BLaER1 (cell line): ENCODE results near the gene CRHR2.

Source experiments
- H3K27ac ChIP-seq: shearing (Covaris generic); formaldehyde crosslinking; 2 replicates; pipeline ENCODE4 v1.8.1; 2022
- H3K27me3 ChIP-seq: shearing (Covaris generic); formaldehyde crosslinking; 2 replicates; pipeline ENCODE4 v1.8.1; 2022
- H3K36me3 ChIP-seq: shearing (Covaris generic); formaldehyde crosslinking; 2 replicates; pipeline ENCODE4 v1.8.1; 2022
- H3K4me1 ChIP-seq: shearing (Covaris generic); formaldehyde crosslinking; 2 replicates; pipeline ENCODE4 v1.8.1; 2022
- H3K4me2 ChIP-seq: shearing (Covaris generic); formaldehyde crosslinking; 2 replicates; pipeline ENCODE4 v1.8.1; 2022
- H3K4me3 ChIP-seq: shearing (Covaris generic); formaldehyde crosslinking; 2 replicates; pipeline ENCODE4 v1.8.1; 2022
- H3K9ac ChIP-seq: shearing (Covaris generic); formaldehyde crosslinking; 2 replicates; pipeline ENCODE4 v1.8.1; 2022
- H3K9me3 ChIP-seq: shearing (Covaris generic); formaldehyde crosslinking; 2 replicates; pipeline ENCODE4 v1.8.1; 2022
- H4K20me1 ChIP-seq: shearing (Covaris generic); formaldehyde crosslinking; 2 replicates; pipeline ENCODE4 v1.8.1; 2022
- Cebpa-rat ChIP-seq: shearing (Covaris generic); IDR thresholded peaks from 2 replicates; pipeline ENCODE4 v1.8.1; 2022

The CRHR2 gene

DNA sequence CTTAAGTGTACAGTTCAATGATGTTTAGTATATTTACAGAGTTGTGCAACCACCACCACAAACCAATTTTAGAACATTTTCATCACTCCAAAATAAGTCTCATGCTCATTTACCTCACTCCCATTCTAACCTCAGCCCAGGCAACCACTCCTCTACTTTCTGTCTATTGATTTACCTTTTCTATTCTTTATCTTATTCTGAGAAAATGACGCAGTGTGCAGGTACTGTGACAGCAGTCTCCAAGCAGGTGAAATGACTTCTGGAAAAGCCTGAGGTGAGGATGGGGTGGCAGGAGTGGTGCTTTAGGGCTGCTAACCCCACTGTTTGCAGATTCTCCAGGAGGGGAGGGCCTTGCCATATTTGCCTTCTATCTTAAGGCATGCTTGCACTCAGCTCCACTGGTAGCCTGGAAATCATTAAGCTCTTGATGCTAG, 48.0 kb downstream of the CRHR2 start:
- no peaks in the 10 kb centered on the region for H3K27me3 ChIP-seq
- H4K20me1 ChIP-seq, result peaks cover 59% of the 10 kb centered on the region
- H3K9me3 ChIP-seq, result peaks cover 16% of the 10 kb centered on the region
- no peak overlapping the region for H3K27ac ChIP-seq
- H3K4me1 ChIP-seq, result no peaks in the 10 kb centered on the region
- no peak overlapping the region for H3K4me3 ChIP-seq
- H3K36me3 ChIP-seq, result peaks cover 70% of the 10 kb centered on the region
- TF ChIP-seq Cebpa-rat, result no peak
- no peak overlapping the region for H3K9ac ChIP-seq
- no peak overlapping the region for H3K4me2 ChIP-seq

DNA sequence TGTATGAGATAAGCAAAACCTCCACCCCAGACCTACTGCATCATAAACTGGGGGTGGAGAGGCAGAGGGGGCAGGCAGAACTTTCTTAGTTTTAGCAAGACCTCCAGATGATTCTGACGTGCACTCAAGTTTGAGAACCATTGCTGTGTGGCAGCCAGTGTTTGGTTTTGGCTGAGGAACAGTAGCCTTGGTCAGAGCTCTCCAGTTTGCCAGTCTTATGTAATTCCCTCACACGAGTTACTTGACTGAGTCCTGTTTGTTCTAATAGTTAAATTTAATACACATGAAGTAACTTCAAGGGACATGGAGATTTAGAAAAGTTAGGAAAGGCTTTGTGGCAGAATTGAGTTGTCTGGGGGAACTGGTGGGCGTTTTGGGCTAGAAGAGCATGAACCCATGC, 49.0 kb downstream of the CRHR2 start:
- no peak for TF ChIP-seq Cebpa-rat
- H4K20me1 ChIP-seq, result peaks cover 65% of the 10 kb centered on the region
- peaks cover 79% of the 10 kb centered on the region for H3K36me3 ChIP-seq
- H3K9ac ChIP-seq, result no peak overlapping the region
- no peaks in the 10 kb centered on the region for H3K4me1 ChIP-seq
- H3K4me3 ChIP-seq, result no peak overlapping the region
- H3K27me3 ChIP-seq, result no peaks in the 10 kb centered on the region
- no peak overlapping the region for H3K4me2 ChIP-seq
- no peak overlapping the region for H3K27ac ChIP-seq
- H3K9me3 ChIP-seq, result peaks cover 16% of the 10 kb centered on the region

DNA sequence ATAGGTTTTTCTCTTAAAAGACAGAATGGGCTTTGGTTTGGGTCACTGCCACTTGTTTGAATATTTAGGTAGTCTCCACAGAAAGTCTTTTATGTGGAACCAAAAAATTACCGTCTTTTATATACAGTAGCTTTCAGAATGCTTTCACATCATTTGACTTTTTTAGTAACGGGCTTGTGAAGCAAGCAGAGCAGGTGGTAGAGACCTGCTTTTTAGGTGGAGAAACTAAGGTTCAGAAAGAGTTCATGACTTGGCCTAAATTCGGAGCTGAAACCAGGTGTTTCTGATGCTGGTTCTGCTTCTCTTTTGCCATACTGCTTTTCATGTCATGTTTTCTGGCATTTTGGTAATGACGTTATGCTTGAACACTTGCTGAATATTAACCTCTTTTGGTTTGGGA, 51.3 kb downstream of the CRHR2 start:
- H3K27me3 ChIP-seq, result no peaks in the 10 kb centered on the region
- H3K9ac ChIP-seq, result no peak overlapping the region
- peaks cover 13% of the 10 kb centered on the region for H3K9me3 ChIP-seq
- peaks cover 100% of the 10 kb centered on the region for H3K36me3 ChIP-seq
- peaks cover 77% of the 10 kb centered on the region for H4K20me1 ChIP-seq
- H3K27ac ChIP-seq, result no peak overlapping the region
- no peak overlapping the region for H3K4me3 ChIP-seq
- no peak overlapping the region for H3K4me2 ChIP-seq
- no peaks in the 10 kb centered on the region for H3K4me1 ChIP-seq
- TF ChIP-seq Cebpa-rat, result no peak

DNA sequence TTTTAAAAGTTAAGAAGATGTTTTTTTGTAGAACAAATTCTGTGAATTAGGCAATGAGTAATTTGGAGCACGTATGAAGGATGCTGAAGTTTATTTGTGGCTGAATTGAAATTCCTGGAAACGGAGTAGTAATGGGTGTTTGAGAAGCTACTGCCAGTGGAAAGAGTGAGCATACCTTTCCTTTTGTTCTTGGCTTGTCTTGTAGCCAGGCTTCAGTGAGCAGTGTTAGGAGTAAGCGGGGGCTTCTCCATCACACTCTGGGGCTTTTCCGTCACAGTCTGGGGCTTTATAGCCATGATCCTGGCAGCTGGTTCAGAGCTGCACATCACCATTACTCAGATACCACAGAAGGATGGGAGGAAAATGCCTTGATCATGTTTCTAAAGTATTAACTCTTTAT, 55.2 kb downstream of the CRHR2 start:
- TF ChIP-seq Cebpa-rat, result no peak
- H3K9me3 ChIP-seq, result no peaks in the 10 kb centered on the region
- peaks cover 57% of the 10 kb centered on the region for H4K20me1 ChIP-seq
- H3K27ac ChIP-seq, result no peak overlapping the region
- H3K4me1 ChIP-seq, result no peaks in the 10 kb centered on the region
- H3K36me3 ChIP-seq, result peaks cover 99% of the 10 kb centered on the region
- H3K4me2 ChIP-seq, result no peak overlapping the region
- H3K9ac ChIP-seq, result no peak overlapping the region
- H3K27me3 ChIP-seq, result no peaks in the 10 kb centered on the region
- H3K4me3 ChIP-seq, result no peak overlapping the region

DNA sequence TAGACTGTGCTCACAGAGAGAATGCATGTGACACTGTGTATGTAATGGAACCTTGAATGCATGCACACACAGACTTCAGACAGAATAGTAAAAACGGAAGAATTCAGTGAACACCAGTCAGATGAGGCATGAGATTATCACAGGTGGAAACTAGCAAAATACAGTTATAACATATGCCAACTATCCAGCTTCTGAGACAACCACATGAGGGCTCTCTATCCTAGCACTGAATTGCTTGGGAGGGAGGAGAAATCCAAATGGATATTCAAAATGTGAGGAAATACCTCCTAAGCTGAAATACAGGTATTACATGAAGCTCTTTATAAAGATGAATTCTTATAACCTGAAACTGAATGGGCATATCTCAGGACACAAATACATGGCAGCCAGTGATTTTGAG, 57.0 kb downstream of the CRHR2 start:
- TF ChIP-seq Cebpa-rat, result no peak
- Histone ChIP-seq H3K9me3 (no peaks in the 10 kb centered on the region), H3K4me1 (no peaks in the 10 kb centered on the region), H3K4me3 (no peak overlapping the region), H3K27me3 (no peaks in the 10 kb centered on the region), H3K9ac (no peak overlapping the region), H3K4me2 (no peak overlapping the region), H4K20me1 (peaks cover 48% of the 10 kb centered on the region), H3K27ac (no peak overlapping the region), H3K36me3 (peaks cover 99% of the 10 kb centered on the region)

DNA sequence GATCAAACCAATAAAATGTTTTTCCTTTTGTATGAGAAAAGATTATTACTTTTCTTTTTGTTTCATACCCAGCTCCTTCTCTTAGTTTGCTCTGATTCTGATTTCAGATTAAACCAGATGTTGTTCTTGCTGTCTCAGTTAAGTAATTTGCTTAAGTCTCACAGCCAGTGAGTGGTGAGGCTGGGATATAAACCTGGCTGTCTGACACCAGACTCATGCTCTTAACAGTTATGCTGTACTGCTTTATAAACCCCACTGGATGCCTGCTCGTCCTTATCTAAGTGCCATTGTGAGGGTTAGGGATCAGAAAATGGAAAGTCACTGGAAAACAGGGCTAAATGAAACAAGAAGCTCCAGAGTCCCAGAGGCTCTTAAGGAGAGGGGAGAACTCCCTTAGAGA, 63.3 kb downstream of the CRHR2 start:
- no peak for TF ChIP-seq Cebpa-rat
- H3K9ac ChIP-seq, result no peak overlapping the region
- no peak overlapping the region for H3K4me2 ChIP-seq
- H3K4me1 ChIP-seq, result no peaks in the 10 kb centered on the region
- no peak overlapping the region for H3K27ac ChIP-seq
- no peaks in the 10 kb centered on the region for H3K27me3 ChIP-seq
- no peak overlapping the region for H3K4me3 ChIP-seq
- H3K36me3 ChIP-seq, result peaks cover 97% of the 10 kb centered on the region
- no peaks in the 10 kb centered on the region for H3K9me3 ChIP-seq
- H4K20me1 ChIP-seq, result peaks cover 72% of the 10 kb centered on the region

DNA sequence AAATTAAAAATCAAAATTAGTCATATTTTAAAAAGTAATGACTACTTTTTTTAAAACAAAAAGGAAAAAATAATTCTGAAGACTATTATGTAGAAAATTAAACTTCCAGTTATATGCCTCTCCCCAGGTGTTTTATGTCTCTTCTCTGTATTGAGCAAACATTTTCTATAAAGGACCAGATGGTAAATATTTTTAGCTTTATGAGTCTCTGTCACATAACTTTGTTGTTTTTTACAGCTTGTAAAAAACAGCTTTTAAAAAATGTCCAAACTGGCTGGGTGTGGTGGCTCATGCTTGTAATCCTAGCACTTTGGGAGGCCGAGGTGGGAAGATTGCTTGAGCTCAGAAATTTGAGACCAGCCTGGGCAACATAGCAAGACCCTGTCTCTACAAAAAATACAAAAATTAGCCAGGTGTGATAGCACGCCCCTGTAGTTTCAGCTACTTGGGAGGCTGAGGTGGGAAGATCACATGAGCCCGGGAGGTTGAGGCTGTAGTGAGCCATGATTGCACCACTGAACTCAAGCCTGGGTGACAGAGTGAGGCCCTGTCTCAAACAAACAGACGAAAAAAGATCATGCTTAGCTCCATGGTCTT, 64.1 kb downstream of the CRHR2 start:
- Histone ChIP-seq H4K20me1 (peaks cover 80% of the 10 kb centered on the region), H3K4me1 (no peaks in the 10 kb centered on the region), H3K4me2 (no peak overlapping the region), H3K9me3 (no peaks in the 10 kb centered on the region), H3K4me3 (no peak overlapping the region), H3K27me3 (no peaks in the 10 kb centered on the region), H3K9ac (no peak overlapping the region), H3K27ac (no peak overlapping the region), H3K36me3 (peaks cover 97% of the 10 kb centered on the region)
- no peak for TF ChIP-seq Cebpa-rat

DNA sequence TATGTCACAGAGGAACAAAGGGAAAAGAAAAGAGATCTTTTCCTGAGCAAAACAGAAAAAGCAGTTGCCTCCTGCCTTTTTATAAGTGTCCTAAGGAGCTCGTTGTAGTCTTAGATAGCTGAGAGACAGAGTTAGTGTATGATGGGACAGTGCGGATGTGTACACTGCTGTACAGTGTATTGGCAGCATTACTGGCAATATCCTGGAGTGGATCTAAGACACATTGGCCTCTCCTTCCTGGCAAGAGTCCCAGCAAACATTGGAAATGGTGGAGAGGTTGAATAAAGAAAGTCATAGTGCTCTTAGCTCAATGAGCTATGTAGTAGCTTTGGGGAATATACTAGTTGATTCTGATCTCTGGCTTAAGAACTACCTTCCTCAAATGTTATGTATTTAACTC, 64.9 kb downstream of the CRHR2 start:
- no peak overlapping the region for H3K4me3 ChIP-seq
- no peaks in the 10 kb centered on the region for H3K27me3 ChIP-seq
- TF ChIP-seq Cebpa-rat, result no peak
- peaks cover 96% of the 10 kb centered on the region for H3K36me3 ChIP-seq
- H3K4me1 ChIP-seq, result no peaks in the 10 kb centered on the region
- no peak overlapping the region for H3K27ac ChIP-seq
- no peak overlapping the region for H3K9ac ChIP-seq
- H3K4me2 ChIP-seq, result no peak overlapping the region
- H3K9me3 ChIP-seq, result no peaks in the 10 kb centered on the region
- H4K20me1 ChIP-seq, result peaks cover 86% of the 10 kb centered on the region

DNA sequence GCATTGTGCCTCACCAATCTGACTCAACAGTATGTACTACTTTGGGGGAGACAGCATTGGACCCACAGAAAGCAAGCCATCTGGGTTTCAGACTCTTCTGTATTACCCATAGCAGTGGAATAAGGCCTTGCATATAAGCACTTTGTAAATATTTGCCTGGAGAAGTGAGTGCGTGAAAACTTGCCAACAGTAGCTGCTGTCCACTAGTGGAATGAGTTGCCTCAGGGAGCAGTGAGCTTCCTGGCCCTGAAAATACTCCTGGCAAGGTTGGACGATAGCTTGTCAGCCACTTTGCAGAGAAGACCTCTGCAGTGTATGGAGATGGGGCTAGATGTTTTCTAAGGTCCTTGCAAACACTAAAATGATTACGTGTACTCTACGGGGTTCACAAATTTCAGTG, 65.9 kb downstream of the CRHR2 start:
- H3K9ac ChIP-seq, result no peak overlapping the region
- no peak for TF ChIP-seq Cebpa-rat
- H3K9me3 ChIP-seq, result no peaks in the 10 kb centered on the region
- no peak overlapping the region for H3K27ac ChIP-seq
- peaks cover 96% of the 10 kb centered on the region for H3K36me3 ChIP-seq
- H3K4me1 ChIP-seq, result no peaks in the 10 kb centered on the region
- no peak overlapping the region for H3K4me3 ChIP-seq
- H3K4me2 ChIP-seq, result no peak overlapping the region
- no peaks in the 10 kb centered on the region for H3K27me3 ChIP-seq
- H4K20me1 ChIP-seq, result peaks cover 96% of the 10 kb centered on the region

DNA sequence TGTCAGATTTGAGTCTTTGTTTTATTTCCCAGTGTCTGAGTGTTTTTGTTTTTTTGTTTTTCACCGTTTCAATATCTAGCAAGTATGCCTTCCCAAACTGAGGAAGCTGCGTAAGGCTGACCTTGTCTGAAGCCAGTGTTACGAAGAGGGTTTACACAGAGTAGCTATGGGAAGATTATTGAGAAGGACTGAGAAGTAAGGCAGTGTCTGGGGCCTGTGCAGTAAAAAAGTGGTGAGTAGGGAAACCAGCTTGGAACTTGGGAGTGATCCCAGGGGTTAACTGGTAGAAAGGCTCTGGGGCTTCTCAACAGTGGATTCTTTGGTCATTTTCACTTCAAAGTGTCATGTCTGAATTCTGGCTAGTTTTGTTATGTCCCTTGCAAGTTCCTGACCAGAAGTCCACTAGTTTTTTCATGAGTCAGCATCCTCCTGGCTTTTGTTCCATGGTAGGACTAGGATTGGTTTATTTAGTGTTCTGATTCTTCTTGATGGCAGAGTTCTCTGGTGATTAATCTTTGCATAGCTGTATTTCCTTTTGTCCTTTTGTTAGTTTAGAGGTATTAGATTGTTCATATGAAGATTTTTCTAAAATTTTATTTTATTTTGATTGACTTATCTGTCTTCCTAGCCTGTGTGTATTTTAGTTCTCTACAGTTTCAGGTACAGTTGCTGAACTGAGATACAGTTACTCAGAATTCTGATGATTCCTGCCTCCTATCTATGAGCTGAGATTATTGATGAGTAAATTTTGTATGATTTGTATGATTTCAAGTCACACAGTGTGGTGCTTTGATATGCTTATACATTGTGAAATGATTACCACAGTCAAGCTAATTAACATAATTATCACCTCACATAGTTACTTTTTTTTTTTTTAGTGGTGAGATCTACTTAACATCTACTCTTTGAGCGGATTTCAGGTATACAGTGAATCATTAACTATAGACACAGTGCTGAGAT, 68.6 kb downstream of the CRHR2 start:
- no peak for TF ChIP-seq Cebpa-rat
- H3K27me3 ChIP-seq, result no peaks in the 10 kb centered on the region
- H3K9ac ChIP-seq, result no peak overlapping the region
- H3K9me3 ChIP-seq, result no peaks in the 10 kb centered on the region
- H3K4me2 ChIP-seq, result no peak overlapping the region
- peaks cover 97% of the 10 kb centered on the region for H4K20me1 ChIP-seq
- no peak overlapping the region for H3K4me3 ChIP-seq
- H3K27ac ChIP-seq, result no peak overlapping the region
- peaks cover 97% of the 10 kb centered on the region for H3K36me3 ChIP-seq
- H3K4me1 ChIP-seq, result no peaks in the 10 kb centered on the region
